HG03045 (cell line): Measurements from ENCODE around the gene PIKFYVE.
A peak's percentile ranks its signal among the peaks of the same experiment; 100 is the strongest.
"Not testable (repeated sequence)": the region's sequence is repeated elsewhere in the genome, so short reads cannot be mapped to it uniquely, and the experiment has no call there.

Experiments used
- ATAC-seq: cut with Tn5 transposase; IDR thresholded peaks from one replicate; pipeline ENCODE4 v1.9.1; 2021; ENCODE audit warnings: mild to moderate bottlenecking, moderate library complexity; ENCODE audit not compliant: unreplicated experiment

PIKFYVE gene

DNA sequence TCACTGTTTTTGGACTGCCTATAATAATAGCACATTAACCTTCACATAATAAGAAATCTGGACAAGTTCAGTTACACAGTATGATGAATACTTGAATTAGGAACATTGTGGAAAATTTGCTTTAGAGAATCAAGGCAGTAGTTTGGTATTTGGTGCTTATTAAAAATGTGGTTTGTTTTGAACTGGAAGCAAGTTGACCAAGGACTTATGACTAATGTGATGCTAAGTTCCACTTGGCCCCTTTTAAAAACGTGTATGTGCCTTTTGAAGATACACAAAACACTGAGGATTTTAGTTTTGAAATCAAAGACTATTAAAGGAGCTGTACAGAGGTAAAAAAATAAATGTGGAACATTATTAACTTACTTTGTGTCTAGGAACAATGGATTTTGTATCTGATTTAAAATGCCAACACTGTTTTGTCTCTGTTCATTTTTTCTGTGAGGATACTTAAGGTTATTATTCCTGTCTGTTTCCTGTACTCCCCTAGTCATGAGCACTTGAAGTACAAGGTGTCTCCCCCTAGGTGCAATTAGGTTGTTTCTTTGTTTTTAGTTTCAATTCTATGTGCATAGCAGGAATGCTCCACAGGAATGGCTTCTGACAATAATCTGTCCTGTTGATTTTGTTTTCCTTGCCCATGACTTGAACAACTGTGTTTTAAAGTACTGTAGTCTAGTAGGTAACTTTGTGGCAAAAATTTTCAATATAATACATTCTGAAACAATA, 91.0 kb downstream of the PIKFYVE start:
- ATAC-seq = no peak

DNA sequence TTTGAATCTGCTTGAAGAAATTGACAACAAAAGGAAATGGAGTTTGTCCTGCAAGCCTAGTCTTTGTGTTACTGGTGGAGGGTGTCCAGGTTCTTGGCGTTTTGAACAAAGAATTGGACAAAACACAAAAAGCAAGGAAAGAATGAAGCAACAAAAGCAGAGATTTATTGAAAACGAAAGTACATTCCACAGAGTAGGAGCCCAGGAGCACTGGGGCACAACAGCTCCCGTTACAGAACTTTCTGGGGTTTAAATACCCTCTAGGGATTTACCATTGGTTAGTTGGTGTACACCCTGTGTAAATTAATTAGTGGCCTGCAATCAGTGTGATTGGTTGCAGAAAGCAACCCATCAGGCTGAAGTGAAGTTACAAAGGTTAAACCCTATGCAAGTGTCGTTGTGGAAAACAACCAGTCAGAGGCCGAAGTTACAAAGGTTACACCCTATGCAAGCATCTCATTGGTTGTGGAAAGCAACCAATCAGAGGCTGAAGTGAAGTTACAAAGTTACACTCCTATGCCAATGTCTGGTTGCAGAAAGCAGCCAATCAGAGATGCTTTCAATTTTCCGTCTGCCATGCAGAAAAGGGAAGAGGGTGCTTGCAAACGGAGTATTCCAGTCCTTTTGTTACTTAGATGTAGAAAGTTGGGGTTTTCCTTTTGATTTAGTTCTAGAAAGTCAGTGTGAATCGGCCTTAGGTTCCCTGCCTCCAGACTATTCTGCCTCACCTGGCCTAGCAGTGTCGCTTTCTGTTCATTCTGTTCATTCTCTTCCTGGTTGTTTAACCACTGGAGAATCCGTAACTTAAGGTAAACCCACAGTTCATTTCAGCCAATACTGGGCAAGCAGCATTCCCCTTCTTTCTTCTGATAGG, 92.9 kb downstream of the PIKFYVE start:
- ATAC-seq = no peak

DNA sequence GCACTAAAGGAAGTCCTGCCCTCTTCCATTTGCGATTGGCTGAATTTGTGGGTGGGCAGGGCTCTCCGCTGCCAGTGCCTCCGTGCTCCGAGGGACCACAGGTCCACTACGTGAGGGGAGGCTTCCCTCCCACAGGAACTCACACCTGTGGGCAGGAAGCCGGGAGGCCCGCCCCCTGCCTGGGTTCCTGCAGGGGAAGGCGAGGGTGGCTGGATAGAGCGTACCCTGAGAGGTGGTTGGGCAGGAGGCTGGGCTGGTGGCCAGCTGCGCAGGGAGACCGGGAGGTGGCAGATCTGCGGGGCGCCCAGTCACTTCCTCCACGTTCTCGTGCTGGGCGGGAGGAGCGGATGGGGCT, 93.6 kb downstream of the PIKFYVE start:
- ATAC-seq = no peak

DNA sequence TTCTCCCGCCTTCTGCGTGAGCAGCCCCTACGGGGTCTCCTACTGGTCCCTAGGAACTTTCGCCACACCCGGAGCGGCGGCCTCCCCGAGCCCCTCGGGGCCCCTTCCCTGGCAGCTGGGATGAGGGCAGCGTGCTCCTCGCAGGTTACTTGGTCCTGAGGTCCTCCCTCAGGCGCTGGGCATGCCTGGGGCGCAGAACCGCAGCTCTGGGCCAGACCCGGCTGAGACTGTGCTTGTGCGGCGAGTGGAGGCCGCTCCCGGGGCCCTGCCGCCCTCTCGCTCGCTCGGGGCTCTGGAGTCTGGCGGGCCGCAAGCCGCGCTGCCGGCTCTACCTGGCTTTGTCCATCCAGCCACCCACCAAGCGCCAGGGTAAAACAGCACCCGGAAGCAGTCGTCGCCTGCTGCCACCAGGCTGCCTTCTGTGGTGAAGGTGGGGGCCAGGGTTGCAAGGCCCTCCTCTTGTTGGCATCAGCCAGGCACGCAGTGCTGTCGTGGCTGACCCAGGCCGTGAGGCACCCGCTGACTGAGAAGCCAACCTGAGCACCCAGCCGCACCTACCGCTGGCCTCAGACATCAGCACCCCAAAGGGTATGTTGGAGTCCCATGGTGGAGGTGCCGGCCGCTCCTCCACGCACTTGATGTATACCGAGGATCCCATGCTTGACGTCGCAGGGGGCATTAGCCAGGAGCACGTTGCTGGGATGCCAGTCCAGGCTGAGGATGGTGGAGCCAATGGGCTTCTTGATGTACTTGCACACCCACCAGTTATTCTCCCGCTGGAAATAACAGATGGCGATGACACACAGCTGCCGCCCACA, 94.4 kb downstream of the PIKFYVE start:
- no peak for ATAC-seq

DNA sequence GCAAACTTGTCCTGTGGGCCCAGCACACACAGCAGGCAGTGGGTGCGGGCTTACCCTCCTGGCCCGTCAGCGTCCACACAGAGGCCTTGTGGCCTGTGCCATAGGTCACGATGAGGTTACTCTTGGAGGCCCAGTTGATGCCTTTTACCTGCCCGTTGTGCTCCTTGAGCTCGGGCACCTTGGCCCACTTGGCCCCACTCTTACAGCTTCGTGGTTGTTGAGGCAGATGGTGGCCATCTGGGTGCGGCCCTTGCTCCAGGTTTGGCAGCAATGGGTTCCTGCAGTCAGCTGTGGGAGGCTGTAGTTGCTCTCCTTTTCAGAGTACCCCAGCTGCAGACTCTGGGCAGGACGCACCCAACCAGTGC, 95.0 kb downstream of the PIKFYVE start:
- ATAC-seq = no peak

DNA sequence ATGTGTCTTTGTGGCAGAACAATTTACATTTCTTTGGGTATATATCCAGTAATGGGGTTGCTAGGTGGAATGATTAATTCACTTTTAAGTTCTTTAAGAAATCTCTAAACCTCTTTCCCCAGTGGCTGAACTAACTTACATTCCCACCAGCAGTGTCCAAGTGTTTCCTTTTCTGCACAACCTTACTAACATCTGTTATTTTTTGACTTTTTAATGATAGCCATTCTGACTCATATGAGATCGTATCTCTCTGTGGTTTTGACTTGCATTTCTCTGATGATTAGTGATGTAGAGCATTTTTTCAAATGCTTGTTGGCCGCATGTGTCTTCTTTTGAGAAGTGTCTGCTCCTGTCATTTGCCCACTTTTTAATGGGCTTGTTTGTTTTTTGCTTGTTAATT, 97.4 kb downstream of the PIKFYVE start:
- no peak for ATAC-seq

DNA sequence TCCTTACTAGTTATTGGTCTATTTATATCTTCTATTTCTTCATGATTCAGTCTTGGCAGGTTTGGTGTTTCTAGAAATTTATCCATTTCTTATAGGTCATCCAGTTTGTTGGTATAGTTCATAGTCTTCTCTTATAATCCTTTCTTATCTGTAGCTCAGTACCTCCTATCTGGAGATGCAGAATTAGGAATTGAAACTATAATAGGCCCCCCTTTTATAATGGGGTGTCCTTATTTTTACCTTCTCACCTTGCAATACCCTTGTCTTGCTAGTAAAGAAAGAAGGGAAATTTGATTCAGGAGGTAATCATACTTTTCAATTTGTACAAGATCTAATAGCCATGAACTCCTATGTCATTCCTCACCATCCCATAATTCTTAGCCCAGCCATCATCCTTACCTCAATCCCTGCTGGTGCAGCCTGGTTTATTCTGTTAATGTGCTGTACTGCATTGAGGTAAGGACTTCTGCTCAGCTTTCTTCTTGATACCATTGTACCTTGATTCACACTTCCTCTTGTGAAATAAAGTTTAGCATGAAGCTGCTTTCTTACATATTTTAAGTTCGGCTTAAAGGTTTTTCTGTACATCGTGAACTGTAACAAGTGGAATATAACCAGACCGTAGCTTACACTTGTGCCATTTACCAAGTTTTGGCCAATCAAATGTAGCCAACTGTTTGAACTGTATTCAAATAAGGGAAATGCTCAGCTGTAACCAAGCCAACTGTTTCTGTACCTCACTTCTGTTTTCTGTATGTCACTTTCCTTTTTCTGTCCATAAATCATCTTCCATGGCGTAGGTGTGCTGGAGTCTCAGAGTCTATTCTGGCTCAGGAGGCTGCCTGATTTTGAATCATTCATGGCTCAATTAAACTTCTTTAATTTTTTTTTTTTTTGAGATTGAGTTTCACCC, 100.4 kb downstream of the PIKFYVE start:
- ATAC-seq = peak; percentile 72

DNA sequence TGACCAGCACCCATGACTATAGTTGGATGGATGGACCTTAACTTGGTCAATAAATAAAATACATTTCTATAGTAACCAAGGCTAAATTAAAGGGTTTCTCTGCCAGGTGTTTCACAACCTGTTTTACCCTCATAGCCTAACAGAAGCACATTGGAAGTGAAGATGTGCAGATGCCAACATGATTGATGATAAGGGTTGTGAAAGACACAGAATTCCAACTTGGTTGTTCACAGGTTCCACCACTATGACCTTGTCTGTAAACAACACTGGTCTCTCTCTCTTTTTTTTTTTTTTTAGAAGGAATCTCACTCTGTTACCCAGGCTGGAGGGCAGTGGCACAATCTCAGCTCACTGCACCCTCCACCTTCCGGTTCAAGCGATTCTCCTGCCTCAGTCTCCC, 103.0 kb downstream of the PIKFYVE start:
- ATAC-seq = no peak

DNA sequence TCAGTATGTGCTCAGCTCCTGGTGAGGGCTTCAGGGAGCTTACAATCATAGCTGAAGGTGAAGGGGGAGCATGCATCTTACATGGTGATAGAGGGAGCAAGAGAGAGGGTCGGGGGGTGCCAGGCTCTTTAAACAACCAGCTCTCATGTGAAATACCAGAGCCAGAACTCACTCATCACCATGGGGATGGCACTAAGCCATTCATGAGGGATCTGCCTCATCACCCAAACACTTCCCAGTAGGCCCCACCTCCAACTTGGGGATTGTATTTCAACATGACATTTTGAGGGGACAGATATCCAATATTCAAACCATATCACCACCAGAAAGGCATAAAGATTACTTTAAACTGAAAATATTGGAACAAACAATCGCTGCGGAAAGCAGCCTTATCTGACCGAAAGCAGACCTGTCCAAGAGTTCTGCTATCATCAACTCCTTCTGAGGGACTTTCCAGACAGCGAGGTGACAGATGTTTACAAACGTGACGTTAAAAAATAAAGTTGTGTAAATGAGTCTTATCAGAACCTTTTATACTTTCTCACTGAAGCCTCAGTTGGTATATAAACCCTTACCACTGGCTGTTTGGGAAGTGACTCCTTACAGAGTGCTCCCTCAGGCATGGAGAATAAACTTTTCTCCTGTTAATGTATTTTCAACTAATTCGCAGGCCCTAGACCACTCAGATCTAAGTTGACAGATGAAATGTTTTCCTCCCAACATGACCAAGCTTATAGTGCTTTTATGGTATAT, 105.0 kb downstream of the PIKFYVE start:
- ATAC-seq = no peak

DNA sequence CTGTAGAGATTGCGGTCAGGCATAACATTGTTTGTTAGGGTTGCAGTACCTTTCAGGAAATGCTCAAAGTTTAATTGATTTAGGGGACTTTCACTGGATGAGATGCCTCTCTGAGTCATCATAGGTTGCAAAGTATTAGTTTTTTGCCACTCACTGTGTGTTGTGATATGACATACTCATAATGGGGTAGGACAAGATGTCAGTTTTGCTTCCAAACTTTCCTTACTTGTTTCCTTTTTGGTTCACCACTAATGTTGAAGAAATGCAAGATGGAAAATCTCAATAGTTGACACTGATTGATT, 105.5 kb downstream of the PIKFYVE start:
- ATAC-seq = no peak

DNA sequence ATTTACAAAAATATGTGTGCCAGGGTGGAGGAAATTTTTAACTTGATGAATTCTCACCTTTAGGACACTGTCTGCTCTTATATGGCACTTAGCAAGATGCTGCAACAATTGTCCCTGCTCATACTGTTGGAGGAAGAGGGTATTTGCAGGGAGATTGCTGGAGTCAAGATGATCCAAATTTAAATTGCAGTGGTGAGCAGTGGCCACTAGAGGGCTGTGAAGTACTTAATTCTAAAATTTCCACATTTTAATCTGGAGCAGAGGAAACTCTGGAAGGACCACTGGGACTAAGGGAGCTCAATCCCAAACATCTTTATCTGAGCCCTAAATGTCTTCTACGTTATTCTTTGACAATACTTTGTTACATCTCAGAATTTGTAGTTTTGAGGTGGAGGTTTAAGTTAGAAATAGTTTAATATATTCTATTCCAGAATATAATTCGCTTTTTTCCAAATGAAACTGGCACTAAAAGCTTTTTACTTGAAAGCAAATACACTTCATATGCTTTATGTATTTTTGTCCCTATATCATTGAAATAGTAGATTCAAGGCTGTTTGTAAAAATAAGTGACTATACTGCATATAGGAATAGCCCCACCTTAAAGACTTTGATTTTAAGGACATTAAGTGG, 107.5 kb downstream of the PIKFYVE start:
- ATAC-seq = no peak

DNA sequence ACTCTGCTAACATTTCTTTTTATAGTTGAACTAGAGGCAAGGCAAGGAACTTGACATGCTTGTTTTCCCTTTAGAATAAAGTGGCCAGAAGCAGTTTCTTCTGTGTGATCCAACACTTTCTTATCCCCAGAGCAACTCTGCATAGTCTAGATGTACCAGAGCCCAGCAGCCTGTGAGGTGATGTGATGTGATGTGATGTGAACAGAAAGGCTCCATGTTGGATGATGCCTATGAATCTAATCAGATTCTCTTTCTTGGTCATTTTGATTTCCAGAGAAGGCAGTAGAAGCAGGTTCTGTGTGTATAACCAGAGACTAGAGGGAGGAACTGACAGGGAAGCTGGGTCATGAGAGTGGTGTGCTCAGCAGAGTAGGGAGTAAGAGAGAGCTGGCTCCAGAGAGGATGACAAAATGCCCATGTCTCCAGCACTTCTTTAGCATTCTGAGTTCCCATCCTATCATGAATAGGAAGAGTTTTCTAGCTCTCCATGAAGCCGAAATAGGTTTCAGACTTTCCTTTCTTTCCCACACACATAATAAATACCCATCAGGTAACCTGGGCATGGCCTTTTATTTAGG, 109.5 kb downstream of the PIKFYVE start:
- ATAC-seq = no peak

DNA sequence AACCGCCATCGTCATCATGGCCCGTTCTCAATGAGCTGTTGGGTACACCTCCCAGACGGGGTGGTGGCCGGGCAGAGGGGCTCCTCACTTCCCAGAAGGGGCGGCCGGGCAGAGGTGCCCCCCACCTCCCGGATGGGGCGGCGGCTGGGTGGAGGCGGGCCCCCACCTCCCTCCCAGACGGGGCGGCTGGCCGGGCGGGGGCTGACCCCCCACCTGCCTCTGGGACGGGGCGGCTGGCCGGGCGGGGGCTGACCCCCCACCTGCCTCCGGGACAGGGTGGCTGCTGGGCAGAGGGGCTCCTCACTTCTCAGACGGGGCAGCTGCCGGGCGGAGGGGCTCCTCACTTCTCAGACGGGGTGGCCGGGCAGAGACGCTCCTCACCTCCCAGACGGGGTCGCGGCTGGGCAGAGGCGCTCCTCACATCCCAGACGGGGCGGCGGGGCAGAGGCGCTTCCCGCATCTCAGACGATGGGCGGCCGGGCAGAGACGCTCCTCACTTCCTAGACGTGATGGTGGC, 111.3 kb downstream of the PIKFYVE start:
- ATAC-seq = not testable (repeated sequence)

DNA sequence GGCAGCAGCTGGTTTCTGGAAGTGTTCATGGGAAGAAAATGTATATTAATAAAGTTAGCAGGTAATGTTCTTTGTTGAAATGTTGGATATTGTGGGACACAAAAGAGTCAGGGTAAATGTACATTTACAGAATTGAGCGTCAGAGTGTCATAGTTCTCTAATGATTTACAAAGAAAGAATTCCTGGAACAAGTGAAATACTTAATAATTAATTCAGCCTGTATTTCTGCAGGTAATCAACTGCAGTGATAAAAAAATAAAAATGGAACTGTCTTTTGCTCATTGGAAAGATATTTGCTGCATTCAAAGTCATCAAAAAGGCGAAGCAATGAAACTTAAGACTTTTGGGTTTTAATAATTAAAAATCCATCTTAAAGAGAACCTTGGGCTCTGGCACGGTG, 113.1 kb downstream of the PIKFYVE start:
- ATAC-seq = no peak

DNA sequence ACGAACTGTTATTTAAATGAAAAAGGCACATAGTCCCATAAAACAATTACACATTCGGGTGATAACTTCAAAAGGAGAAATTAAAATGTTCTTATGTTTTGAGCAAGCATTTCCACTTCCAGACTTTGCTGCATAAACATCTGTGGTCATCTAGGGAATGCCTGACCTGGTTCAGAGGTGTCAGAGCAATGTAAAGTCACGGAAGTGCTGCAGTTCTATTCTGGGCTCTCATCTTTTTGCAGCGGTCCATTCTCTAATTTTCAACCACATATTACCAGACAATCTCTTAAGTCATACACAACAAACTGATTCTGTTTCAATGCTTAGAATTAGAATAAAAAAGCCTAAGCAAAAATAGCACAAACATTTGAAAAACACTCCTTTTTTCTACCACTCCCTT, 118.6 kb downstream of the PIKFYVE start:
- no peak for ATAC-seq

DNA sequence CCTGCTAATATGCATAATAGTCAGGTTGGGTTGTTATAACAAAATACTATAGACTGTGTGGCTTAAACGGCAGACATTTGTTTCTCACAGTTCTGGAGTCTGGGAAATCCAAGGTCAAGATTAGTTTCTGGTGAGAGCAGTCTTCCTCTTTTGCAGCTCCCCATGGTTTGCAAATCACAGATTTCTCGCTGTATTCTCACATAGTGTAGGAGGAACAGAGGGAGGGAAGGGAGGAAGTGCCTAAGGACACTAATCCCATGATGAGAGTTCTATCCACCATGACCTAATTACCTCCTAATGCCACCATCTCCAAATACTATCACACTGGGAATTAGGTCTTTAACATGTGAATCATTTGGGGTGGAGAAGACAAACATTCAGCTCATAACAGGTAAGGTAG, 120.5 kb downstream of the PIKFYVE start:
- no peak for ATAC-seq

DNA sequence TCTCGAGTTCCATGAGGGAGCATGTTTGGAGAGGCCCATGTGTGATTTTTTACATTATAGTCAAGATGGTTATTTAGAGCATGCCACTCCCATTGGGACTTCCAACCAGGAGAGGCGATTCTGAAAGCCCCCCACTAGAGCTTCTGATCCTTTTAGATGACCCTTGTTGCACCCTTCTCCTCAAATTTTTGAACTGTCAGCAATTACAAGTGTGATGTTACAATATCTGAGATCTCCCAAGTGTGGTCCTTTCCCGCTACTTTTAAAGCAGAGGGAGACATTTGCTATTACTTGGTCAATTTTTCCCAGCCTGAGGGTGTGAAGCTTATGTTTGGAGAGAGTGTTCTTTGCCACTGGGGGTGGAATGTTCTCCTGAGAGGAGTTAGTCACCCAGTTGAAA, 123.9 kb downstream of the PIKFYVE start:
- no peak for ATAC-seq

DNA sequence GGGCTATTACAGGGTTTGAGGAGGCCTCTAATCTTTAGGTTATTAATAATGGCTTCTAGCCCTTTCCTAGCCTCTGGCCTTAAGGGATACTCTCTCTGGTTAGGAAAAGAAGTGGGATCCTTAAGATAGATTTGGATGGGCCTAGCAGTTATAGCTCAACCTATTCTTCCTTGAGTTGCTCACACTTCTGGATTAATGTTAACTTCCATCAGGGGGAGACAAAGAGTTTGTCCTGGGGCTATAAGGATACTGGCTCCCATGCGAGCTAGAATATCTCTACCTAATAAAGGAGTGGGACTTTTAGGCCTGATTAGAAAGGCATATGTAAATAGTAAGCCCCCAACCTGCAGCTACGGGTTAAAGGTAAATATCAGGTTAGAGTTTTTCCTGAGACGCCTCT, 126.2 kb downstream of the PIKFYVE start:
- no peak for ATAC-seq

DNA sequence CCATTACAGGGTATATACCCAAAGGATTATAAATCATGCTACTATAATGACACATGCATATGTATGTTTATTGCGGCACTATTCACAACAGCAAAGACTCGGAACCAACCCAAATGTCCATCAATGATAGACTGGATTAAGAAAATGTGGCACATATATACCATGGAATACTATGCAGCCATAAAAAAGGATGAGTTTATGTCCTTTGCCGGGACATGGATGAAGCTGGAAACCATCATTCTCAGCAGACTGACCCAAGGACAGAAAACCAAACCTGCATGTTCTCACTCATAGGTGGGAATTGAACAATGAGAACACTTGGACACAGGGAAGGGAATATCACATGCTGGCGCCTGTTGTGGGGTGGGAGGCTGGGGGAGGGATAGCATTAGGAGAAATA, 130.7 kb downstream of the PIKFYVE start:
- not testable (repeated sequence) for ATAC-seq
